GM10847 (cell line): ENCODE measurements around the gene SAXO2.

ENCODE experiments used
- POLR2A ChIP-seq: IDR thresholded peaks from 2 replicates; pipeline ENCODE4 v1.6.1; 2011; ENCODE audit not compliant: insufficient read length; ENCODE audit errors: extremely low read depth

SAXO2 gene

GRCh38 chr15:82303956-82304777 is 41.5 kb downstream of the SAXO2 start:
- no peak for TF ChIP-seq POLR2A

DNA sequence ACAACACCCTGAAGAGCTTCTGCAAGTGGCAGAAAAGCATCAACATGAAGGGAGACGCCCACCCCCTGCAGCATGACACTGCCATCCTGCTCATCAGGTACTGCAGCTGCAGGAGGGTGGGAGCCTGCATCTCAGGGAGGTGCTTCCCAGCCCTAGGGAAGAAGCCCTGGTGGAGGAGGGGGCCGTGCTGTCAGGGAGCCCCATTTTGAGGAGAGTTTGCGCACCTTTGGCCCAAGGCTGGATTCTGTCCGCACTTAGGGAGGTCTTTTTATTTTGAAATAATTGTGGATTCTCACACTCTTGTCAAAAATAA is 42.1 kb downstream of the SAXO2 start:
- no peak for TF ChIP-seq POLR2A

- no peak for TF ChIP-seq POLR2A
Observed at GRCh38 chr15:82305621-82306048, 43.0 kb downstream of the SAXO2 start.

- TF ChIP-seq POLR2A: no peak
Observed at GRCh38 chr15:82306791-82307713, 44.4 kb downstream of the SAXO2 start.

DNA sequence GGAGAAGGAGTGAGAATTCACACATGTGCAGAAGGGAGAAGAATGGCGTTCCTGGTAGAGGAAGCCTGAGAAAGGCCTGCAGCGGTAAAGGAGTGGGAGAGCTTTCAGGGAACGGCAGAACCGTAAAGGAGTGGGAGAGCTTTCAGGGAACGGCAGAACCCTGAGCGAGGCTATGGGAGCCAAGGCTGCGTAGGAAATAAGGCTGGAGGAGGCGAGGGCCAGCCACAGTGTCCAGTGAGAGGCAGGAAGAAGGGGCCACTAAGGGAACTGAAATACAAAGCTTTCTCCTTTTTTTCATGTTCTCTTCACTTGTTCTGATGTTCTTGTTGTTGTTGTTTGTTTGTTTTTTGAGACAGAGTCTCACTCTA is 45.1 kb downstream of the SAXO2 start:
- TF ChIP-seq POLR2A: no peak

DNA sequence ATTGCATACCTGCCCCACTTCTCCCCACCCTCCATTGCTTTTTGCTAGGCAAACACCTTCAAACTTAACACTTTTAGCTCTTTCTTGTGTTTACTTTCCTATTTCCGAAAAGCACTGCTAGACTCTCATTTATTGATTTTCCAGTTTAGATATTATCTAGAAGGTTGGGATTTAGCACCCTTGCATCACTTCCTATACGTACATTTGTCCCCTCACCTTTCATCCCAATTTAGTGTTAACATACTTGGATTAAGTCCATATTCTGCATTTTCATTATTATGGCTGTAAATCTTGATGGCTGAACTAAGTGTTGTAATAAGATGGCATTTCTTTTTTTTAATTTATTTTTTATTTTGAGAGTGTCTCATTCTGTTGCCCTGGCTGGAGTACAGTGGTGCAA is 47.2 kb downstream of the SAXO2 start:
- TF ChIP-seq POLR2A: no peak

DNA sequence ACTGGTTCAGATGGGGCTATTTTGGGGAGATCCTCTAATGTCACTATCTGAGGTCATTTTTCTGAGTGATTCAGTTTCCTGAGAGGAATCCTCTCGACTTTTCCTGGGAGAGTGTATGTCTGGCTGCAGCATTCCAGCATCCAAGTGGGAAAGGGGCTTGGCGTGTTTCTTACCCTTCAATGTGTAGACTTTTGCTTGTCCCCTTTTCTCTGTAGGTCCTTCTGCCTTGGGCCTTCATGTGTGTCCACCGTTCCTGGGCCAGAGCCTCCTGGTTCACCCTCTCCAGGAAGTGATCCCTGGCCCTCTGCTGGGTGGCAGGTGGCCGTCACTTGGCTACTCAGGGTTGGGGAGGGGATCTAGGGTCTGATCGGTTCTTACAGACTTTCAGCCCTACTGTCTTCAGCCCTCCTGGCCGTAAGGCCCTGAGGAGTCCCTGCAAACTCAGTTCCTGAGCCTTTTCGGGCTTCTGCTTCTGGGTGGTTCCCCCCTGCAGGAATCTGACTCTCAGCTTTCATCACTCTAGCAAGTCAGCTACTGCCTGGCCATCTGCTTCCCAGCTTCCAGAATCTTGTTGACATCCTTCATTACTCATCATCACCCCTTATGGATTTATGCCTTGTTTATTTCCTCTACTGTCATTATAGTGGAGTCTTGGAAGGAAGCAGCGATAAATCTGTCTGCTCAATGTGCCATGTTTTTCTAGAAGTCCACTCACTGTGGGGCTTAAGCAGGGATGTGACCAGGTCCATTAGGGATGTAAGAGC is 50.1 kb downstream of the SAXO2 start:
- no peak for TF ChIP-seq POLR2A

DNA sequence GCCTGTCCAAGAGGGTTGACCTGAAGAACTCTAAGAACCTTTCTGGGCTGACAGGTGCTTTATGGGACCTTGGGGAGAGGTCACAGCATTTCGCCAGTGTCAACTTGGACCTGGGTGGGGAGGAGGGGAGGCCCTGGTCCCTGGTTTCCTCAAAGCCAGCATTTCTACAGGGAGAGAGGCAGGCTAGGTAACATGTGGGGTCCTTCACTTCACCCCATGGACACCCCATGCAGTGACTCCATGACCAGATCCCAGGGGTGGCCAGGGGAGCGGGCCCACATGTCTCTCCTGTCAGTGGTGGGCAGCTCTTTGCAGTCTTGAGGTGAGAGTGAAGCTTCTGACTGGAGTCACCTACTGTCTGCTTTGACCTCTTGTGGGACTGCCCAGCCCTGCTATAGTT is 50.8 kb downstream of the SAXO2 start:
- no peak for TF ChIP-seq POLR2A

DNA sequence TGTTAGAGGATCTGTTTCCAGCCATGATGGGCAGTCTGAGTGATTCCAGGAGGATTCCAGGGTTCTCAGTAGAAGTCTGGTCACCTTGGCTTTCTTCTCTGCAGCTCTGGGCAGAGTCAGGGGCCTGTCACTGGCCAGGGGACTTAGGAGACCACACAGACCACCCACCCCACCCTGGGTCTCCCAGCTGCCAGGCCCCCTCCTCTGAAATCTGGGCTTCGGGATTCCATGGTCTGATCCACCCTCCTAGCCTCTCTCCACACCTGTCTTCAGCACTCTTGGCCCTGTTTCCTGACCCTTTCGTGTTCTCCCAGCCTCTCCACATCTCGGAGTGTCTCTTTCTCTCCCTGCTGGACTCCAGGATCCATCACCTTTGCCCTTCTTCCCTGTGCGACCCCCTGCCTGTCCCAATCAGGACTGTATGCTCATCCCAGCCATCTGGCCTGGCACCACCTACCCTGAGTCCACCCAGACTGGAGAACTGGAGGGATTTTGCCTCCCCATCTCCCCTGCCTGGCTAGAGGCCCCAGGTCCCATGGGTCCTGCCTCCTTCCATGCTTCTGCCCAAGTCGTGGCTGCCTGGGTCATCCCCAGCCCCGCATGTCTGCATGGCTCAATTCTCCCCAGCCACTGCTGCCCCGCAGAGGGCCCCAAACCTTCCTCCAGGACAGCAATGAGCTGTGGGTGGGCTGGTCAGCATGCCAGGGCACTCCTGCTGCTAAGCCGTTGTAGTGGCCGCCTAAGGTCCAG is 52.3 kb downstream of the SAXO2 start:
- no peak for TF ChIP-seq POLR2A

DNA sequence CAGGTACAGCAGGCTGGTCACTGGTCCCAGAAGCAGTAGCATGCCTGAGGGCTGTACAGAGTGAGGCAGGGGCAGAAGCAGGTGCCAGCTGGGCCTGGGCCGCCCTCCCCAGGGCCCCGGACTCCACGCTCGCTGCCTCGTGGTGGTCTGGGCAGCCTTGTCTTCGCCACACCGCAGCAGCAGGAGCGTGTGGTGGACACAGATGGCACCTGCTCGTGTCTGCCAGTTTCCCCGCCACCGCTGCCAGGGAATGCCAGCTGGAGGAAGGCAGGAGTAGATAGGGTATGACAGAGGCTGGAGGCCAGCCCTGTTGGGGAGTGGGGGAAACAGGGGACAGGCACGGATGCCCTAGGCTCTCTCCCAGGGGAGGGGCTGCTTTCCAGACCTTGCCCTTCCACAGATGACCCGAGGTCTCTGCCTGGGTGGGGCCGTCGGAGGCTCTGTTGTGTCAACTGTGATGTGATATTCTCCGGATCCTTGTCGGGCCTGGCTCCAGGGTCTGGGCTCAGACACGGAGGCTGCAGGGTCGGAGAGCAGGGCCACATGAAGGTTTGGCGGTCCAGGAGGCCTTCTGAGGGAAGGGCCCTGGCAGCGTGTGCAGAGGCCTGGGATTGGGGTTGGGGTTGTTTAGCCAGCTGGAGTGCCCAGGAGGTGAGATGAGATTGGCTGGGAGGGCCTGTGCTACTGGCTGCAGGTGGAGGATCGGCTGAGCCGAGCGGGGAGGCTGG is 53.1 kb downstream of the SAXO2 start:
- TF ChIP-seq POLR2A: no peak

GRCh38 chr15:82317091-82317489 is 54.5 kb downstream of the SAXO2 start:
- no peak for TF ChIP-seq POLR2A
